HG02885 (cell line): ENCODE measurements around the gene SUN5.
"Not testable (repeated sequence)": the region's sequence is repeated elsewhere in the genome, so short reads cannot be mapped to it uniquely, and the experiment has no call there.

Experiments
- ATAC-seq: cut with Tn5 transposase; IDR thresholded peaks from one replicate; pipeline ENCODE4 v1.9.1; 2021; ENCODE audit warnings: mild to moderate bottlenecking; ENCODE audit not compliant: unreplicated experiment, poor library complexity

Gene SUN5, protein sequence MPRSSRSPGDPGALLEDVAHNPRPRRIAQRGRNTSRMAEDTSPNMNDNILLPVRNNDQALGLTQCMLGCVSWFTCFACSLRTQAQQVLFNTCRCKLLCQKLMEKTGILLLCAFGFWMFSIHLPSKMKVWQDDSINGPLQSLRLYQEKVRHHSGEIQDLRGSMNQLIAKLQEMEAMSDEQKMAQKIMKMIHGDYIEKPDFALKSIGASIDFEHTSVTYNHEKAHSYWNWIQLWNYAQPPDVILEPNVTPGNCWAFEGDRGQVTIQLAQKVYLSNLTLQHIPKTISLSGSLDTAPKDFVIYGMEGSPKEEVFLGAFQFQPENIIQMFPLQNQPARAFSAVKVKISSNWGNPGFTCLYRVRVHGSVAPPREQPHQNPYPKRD

GRCh38 chr20:33004141-33004751 is at the start of gene SUN5:
TSS of gene SUN5 (minus strand) at chr20:33004433. CDS start at chr20:33004340, 93 bp downstream.
- ATAC-seq = no peak

- no peak for ATAC-seq
These were observed 49.3 kb upstream of the SUN5 start, which contains the start of gene BPIFB3 for GRCh38 chr20:33053291-33054106. TSS of gene BPIFB3 (plus strand) at chr20:33053903. CDS start at chr20:33055436, 1,533 bp downstream.

- no peak for ATAC-seq
These were observed 47.1 kb upstream of the SUN5 start for GRCh38 chr20:33051333-33051732.

GRCh38 chr20:33046412-33046811 is 42.2 kb upstream of the SUN5 start:
- no peak for ATAC-seq

- ATAC-seq = not testable (repeated sequence)
These were observed 41.0 kb upstream of the SUN5 start for GRCh38 chr20:33045129-33045721.

- no peak for ATAC-seq
These were observed 39.5 kb upstream of the SUN5 start for GRCh38 chr20:33043731-33044181.

- ATAC-seq = no peak
These were observed 38.9 kb upstream of the SUN5 start for GRCh38 chr20:33042983-33043730.

DNA sequence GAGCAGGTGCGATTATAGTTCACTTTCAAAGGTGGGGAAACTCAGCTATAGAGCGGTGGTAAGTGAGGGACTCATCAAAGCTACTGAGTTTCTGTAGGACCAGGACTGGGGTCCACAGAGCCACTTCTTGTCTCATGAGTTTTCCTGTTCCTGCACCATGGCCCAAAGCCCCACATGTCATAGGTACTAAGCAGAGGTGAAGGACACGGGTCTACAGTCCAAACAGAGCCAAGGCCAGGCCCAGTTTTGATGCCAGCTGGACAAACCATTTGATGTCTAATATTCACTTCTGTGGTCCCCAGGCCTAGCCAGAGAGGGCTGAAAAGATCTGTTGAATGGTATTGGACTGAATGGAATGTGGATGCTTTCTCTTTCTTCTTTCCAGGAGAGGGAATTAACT is 38.2 kb upstream of the SUN5 start:
- ATAC-seq = no peak

DNA sequence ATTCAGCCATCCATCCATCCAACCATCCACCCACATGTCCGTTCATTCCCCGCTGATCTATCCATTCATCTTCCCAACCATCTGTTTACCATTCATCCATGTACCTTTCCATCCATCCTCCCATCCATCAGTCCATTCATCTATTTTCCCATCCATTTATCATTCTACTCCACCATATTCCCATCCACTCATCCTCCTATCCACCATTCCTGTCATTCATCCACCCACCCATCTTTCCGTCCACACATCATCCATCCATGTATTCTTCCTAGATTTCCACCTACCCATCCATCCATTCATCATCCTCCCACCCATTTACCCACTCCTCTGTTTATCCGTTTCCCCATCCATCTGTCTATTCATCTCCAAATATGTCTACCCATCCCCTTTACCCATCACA is 34.0 kb upstream of the SUN5 start:
- no peak for ATAC-seq

DNA sequence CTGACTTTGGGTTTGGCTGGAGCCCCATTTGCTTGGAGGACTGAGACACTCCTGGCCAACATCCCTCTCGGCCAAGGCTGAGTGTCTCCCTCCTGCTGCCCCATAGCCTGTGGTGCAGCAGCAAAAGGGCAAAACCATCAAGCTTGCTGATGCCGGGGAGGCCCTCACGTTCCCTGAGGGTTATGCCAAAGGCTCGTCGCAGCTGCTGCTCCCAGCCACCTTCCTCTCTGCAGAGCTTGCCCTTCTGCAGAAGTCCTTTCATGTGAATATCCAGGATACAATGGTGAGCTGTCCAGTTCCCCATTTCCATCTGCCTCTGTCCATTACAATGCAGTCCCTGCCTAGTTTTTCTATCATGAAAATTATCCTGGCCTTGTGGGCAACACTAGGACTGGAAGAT is 33.2 kb upstream of the SUN5 start:
- ATAC-seq = no peak

- ATAC-seq = no peak
These were observed 30.8 kb upstream of the SUN5 start for GRCh38 chr20:33034901-33035492.

DNA sequence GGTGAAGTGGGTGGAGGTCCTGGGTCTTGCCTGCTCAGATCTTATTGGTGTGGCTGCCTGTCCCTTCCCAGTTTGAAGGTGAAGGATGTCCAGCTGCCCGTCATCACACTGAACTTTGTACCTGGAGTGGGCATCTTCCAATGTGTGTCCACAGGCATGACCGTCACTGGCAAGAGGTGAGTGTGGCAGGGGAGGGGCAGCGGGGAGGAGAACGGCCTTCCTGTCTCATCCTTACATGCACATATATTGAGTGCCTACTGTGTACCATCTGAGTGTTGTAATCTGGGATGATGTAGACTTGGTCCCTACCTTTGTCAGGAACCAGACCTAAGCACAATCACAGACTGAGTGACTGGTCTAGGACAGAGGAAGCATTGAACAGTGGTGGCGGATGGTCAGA is 29.9 kb upstream of the SUN5 start:
- no peak for ATAC-seq

DNA sequence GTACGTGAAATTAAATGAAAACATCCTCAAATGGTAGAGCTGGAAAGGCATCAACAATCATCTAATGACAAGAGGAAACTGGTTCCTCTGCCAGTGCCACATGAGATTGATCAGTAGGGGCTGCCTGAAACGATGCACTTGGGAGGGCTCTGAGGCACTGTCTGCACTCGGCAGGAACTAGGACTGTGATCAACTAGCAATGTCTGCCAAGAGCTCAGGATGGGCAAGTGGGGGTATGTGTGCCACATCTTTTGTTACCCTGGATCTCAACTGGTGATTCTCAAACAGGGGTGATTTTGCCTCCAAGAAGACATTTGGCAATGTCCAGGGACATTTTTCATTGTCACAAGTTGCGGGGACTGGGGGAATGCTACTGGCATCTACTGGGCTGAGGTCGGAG is 29.1 kb upstream of the SUN5 start:
- no peak for ATAC-seq

GRCh38 chr20:33032555-33032954 is 28.3 kb upstream of the SUN5 start:
- no peak for ATAC-seq

- no peak for ATAC-seq
These were observed 27.3 kb upstream of the SUN5 start, which contains the start of gene BPIFB6 for GRCh38 chr20:33031531-33031930. TSS of gene BPIFB6 (plus strand) at chr20:33031648. CDS start at chr20:33031648, 0 bp downstream.

DNA sequence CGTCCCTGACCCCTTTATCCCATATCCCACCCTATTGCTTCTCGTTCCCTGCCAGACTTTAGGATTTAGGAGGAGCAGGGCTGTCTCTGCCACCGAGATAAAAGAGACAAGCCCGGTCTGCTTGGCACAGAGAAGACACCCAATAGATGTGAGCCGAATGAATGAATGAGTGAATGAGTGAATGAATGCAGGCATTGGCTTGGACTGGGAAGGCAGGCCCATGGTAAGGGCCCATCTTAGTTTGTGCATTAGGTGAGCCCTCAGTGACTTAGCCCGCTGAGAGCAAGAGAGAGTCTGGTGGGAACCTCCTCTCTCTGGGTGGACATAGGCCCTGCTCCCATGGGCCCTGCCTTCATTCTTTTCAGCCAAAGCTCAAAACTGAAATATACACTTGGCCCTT is 26.3 kb upstream of the SUN5 start:
- ATAC-seq = no peak

- ATAC-seq = no peak
These were observed 25.8 kb upstream of the SUN5 start for GRCh38 chr20:33030076-33030475.

DNA sequence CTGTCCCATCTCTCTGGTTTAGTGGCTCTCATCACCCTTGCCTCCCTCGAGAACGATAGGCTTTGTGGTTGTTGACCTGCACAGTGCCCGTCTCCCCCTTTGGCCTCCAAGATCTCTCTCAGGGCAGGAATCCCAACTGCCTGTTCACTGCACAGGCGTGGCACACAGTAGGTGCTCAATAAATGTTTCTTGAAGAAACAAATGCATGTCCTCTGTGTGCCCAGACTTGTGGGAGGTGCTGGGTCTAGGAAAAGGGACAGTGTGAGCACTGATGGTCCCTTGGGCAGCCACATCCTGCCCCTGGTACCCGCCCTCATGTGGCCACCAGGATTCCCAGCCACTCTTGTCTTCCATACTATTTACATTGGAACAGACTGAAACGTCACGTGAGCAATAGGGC is 24.6 kb upstream of the SUN5 start:
- ATAC-seq = no peak
